Activated CD4-positive, alpha-beta memory T cell treated with anti-CD3 and anti-CD28 coated beads, Interleukin-2, amount 10 ng/mL, durations not matched to agents 7 days and 5 days (primary cell): ENCODE measurements around the gene GTF3C1. TPM values are rescaled to one million over a fixed set of nuclear protein-coding genes. Genes with fewer than 3 reads are reported as not detected.
"Not testable (repeated sequence)": the region's sequence is repeated elsewhere in the genome, so short reads cannot be mapped to it uniquely, and the experiment has no call there.

ENCODE experiments used
- CTCF ChIA-PET: fragments of 350-600 bp; sonication (Branson Sonifier 250); formaldehyde crosslinking; loops from one replicate; lab custom pipeline; 2021; ENCODE audit warnings: antibody characterized with exemption, inconsistent platforms; lab: Charles Lee
- POLR2A ChIA-PET: fragments of 350-600 bp; sonication (Branson Sonifier 250); formaldehyde crosslinking; loops from one replicate; lab custom pipeline; 2021; ENCODE audit warnings: antibody characterized with exemption; lab: Charles Lee
- DNase-seq: peaks from one replicate; pipeline ENCODE4 v3.0.0-alpha.2; 2020
- H3K27ac Mint-ChIP-seq: one replicate; pipeline ENCODE4 v1.8.0; 2021; ENCODE audit warnings: mild to moderate bottlenecking, mixed read lengths
- H3K27me3 Mint-ChIP-seq: one replicate; pipeline ENCODE4 v1.8.0; 2021; ENCODE audit warnings: mixed read lengths
- H3K36me3 Mint-ChIP-seq: one replicate; pipeline ENCODE4 v1.8.0; 2021; ENCODE audit warnings: low read depth, mixed read lengths
- H3K4me1 Mint-ChIP-seq: one replicate; pipeline ENCODE4 v1.8.0; 2021; ENCODE audit warnings: mixed read lengths
- H3K4me3 Mint-ChIP-seq: one replicate; pipeline ENCODE4 v1.8.0; 2021; ENCODE audit warnings: mild to moderate bottlenecking, mixed read lengths
- H3K9me3 Mint-ChIP-seq: one replicate; pipeline ENCODE4 v1.8.0; 2021; ENCODE audit warnings: mixed read lengths
- total RNA-seq, 2 experiments: library from RNA; stranded (reverse); gene quantifications; one replicate each; pipeline ENCODE4 v1.2.3, GENCODE V29; 2021

Gene GTF3C1
- total RNA-seq, 2 experiments from 2014 or later, result 48.9 to 53.6 TPM

DNA sequence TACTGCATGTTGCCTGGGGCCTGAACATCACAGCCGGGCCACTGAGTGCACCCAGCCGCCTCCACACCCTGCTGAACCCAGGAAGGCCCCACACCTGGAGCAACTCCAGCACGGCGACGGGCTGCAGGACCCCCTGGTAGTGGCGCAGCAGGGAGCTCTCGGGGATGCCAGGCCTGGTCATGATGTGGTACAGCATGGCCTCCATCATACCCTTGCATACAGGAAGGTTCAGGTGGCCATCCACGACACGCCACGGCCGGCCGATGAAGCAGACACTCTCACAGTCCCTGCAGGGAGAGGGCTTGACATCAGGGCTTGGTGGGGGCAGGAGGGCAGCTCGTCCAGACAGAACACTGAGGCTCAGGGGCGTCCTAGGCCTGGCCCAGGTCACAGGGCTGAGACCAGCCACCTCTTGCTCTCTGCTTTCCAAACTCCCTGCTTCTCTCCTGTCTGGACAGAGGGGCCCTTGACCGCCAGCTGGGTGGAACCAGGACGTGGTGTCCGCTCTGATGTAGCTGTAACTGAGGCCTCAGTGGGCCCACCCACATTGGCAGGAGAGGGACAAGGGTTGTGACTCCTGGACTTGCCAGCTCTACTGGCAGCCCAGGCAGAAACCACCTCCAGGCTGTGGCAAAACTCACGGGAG lies 87.4 kb downstream of the GTF3C1 start:
- POLR2A ChIA-PET, result interaction anchor here (1.0 to 1.7 kb wide), 4 partner anchors 11 to 227 kb away, joined by 3 to 5 read pairs (median 4); no protein-coding TSS in a partner anchor
- Mint-ChIP-seq H3K4me3 (no peak overlapping the region), H3K9me3 (no peaks in the 10 kb centered on the region), H3K36me3 (peaks cover 36% of the 10 kb centered on the region), H3K4me1 (peaks cover 32% of the 10 kb centered on the region), H3K27me3 (no peaks in the 10 kb centered on the region), H3K27ac (no peak overlapping the region)
- CTCF ChIA-PET, result interaction anchor here (0.8 to 1.6 kb wide), 4 partner anchors 10 to 95 kb away, joined by 3 to 4 read pairs (median 3); no protein-coding TSS in a partner anchor
- no peak for DNase-seq

DNA sequence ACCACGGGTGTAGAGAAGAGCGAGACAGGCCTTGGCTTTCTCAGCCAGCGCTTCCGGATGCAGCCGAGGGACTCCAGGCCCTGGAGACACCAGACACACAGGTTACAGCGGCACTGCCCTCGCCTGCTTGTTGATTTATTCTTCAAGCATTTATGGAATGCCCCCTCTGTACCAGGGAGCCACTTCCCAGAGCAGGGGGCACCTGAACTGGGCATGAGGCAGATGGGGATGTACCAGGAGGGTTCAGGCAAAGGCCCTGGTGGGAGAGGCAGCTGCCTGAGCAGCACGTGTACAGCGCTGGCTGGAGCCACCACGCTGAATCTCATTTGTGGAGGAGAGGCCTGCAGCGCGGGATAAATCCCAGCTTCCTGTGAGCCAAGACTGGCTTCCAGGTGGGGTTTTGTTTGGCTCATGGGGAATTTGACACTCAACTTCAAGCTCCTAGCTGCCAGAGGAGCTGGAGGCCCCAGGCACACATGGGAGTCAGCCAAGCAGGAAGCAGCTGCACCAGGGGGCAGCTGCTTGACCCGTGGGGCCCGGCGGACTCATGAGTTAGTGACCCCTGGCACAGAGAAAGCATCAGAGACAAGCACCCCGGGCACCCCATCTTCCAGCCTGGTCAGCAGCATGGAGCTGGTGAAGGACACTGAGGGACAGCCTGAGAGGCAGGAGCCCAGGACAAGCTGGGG lies 88.1 kb downstream of the GTF3C1 start:
- no peak for DNase-seq
- Mint-ChIP-seq H3K27me3 (no peaks in the 10 kb centered on the region), H3K27ac (no peak overlapping the region), H3K9me3 (no peaks in the 10 kb centered on the region), H3K36me3 (peaks cover 30% of the 10 kb centered on the region), H3K4me1 (peaks cover 39% of the 10 kb centered on the region), H3K4me3 (no peak overlapping the region)
- POLR2A ChIA-PET, result interaction anchor here (1.0 kb wide), 2 partner anchors 12 to 226 kb away, joined by 3 to 5 read pairs; no protein-coding TSS in a partner anchor
- CTCF ChIA-PET, result interaction anchor here (0.8 to 0.9 kb wide), 2 partner anchors 54 to 94 kb away, joined by 3 read pairs; no protein-coding TSS in a partner anchor

DNA sequence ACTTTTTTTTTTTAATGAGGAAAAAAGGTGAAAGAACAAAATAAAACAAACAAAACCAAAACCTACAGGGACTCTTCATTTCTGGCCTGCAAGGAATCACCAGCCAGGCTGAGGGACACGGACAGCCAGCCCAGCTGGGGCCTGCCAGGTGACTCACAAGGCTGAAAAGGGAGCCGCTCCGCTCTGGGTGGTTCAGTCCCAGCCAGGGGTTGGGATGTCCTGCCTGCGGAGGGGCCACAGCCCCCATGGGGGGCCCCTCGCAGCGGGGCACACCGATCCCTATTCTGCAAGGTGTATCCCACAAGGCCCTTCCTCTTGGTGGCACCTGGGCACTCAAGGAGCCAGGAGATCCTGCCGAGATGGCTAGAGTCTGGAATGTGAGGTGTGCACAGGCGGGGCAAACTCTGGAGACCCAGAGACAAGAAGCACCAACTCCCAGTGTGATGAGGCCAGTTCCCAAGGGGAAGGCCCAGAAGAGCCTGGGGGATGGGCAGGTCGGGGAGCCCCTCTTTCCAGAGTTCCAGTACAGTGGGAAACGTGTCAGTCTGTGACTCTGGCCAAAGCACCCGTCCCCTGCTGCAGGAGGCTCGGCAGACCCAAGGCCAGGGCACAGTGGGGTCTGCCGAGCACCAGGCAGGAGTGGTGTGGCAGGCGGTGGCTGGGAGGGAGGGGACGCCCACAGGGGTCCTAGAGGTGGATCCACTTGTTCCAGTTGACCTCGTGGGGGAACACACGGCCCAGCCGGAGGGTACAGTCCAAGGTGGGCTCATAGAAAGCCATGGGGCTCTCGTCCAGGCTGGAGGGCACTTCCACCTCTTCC lies 88.8 kb downstream of the GTF3C1 start:
- no peaks in the 10 kb centered on the region for H3K27me3 Mint-ChIP-seq
- H3K9me3 Mint-ChIP-seq, result no peaks in the 10 kb centered on the region
- no peak overlapping the region for H3K27ac Mint-ChIP-seq
- no peak overlapping the region for H3K4me3 Mint-ChIP-seq
- DNase-seq, result no peak
- POLR2A ChIA-PET, result interaction anchor here (2.0 kb wide), 1 partner anchor 93 kb away, joined by 5 read pairs; no protein-coding TSS in a partner anchor
- CTCF ChIA-PET, result interaction anchor here (0.8 to 1.1 kb wide), 3 partner anchors 56 to 308 kb away, joined by 3 read pairs; no protein-coding TSS in a partner anchor
- H3K36me3 Mint-ChIP-seq, result peaks cover 25% of the 10 kb centered on the region
- peaks cover 43% of the 10 kb centered on the region for H3K4me1 Mint-ChIP-seq

DNA sequence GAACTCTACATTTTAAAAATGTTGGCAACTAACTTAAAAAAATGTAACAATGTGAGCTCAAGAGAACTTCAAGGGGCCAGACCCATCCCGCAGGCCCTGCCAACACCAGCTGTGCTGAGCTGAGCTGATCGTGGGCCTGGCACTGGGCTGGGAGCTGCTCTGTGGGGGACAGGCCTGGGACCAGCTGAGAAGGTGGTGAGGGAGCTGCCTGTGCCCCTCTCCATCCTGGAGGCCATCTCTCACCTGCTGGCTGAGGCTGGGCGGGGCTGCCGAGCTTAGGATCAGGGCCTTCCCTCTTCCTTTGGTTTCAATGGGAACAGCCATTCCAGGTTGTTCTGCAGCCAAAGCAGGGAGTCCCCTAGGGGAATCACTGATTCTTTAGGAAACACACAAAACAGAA lies 89.5 kb downstream of the GTF3C1 start:
- ChIA-PET POLR2A (interaction anchor here (1.2 to 2.0 kb wide), 2 partner anchors 23 to 92 kb away, joined by 3 to 5 read pairs; no protein-coding TSS in a partner anchor), CTCF (interaction anchor here (0.8 to 1.1 kb wide), 2 partner anchors 55 to 307 kb away, joined by 3 read pairs; no protein-coding TSS in a partner anchor)
- no peaks in the 10 kb centered on the region for H3K9me3 Mint-ChIP-seq
- no peak overlapping the region for H3K27ac Mint-ChIP-seq
- H3K27me3 Mint-ChIP-seq, result no peaks in the 10 kb centered on the region
- no peak for DNase-seq
- H3K4me1 Mint-ChIP-seq, result peaks cover 46% of the 10 kb centered on the region
- no peak overlapping the region for H3K4me3 Mint-ChIP-seq
- peaks cover 24% of the 10 kb centered on the region for H3K36me3 Mint-ChIP-seq

DNA sequence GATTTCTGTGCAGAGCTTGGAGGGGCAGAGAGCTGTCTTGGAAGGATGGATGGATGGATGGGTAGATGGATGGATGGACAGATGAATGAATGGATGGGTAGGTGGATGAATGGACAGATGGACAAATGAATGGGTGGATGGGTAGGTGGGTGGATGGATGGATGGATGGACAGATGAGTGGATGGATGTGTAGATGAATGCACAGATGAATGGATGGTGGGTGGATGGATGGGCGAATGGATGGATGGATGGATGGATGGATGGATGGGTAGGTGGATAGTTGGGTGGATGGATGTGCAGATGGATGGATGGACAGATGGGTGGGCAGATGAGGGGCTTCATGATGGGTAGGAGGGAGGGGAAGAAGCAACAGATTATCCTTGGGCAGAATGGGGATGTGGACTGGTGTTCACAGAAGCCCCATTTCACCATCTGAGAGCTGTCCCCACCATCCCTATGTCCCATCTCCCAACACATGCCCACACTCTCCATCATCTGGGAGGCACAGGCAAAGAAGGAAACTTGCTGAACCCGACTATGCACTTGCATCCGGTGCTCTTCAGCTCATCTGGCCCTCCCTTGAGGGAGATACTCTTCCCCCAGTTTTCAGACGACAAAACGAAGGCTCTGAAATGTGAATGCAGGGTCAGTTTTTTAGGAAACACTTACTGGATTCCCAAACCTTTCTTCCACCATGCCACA lies 90.6 kb downstream of the GTF3C1 start:
- H3K27ac Mint-ChIP-seq, result no peak overlapping the region
- ChIA-PET CTCF (interaction anchor here (1.0 to 2.4 kb wide), 3 partner anchors 280 to 467 kb away, joined by 3 to 7 read pairs (median 3); no protein-coding TSS in a partner anchor), POLR2A (interaction anchor here (1.2 to 2.0 kb wide), 2 partner anchors 24 to 91 kb away, joined by 3 to 5 read pairs; no protein-coding TSS in a partner anchor)
- H3K4me1 Mint-ChIP-seq, result peaks cover 40% of the 10 kb centered on the region
- H3K27me3 Mint-ChIP-seq, result no peaks in the 10 kb centered on the region
- peaks cover 20% of the 10 kb centered on the region for H3K36me3 Mint-ChIP-seq
- DNase-seq, result no peak
- no peak overlapping the region for H3K4me3 Mint-ChIP-seq
- no peaks in the 10 kb centered on the region for H3K9me3 Mint-ChIP-seq

DNA sequence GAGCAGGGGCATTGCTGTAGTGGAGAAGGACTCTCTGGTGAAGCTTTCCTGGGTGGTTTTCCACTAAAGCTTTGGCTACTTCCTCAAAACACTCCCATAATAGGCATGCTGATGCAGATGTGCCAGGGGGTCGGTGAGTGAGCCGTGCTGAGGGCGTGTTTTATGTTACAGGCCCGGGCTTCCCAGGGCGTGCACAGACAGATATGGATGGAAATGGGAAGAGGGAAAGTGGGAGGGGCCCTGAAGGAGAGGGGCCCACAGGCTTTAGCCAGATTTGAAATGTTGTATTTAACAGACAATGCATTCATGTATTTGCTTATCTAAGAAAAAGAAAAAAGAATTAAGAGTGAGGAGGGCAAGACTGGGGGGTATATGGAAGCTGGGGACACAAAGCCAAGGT lies 91.5 kb downstream of the GTF3C1 start:
- ChIA-PET CTCF (interaction anchor here (1.0 to 2.4 kb wide), 3 partner anchors 279 to 466 kb away, joined by 3 to 7 read pairs (median 3); no protein-coding TSS in a partner anchor), POLR2A (no interaction called here)
- no peak overlapping the region for H3K4me3 Mint-ChIP-seq
- no peaks in the 10 kb centered on the region for H3K27me3 Mint-ChIP-seq
- H3K36me3 Mint-ChIP-seq, result peaks cover 14% of the 10 kb centered on the region
- H3K9me3 Mint-ChIP-seq, result peaks cover 2% of the 10 kb centered on the region
- H3K27ac Mint-ChIP-seq, result no peak overlapping the region
- H3K4me1 Mint-ChIP-seq, result peaks cover 32% of the 10 kb centered on the region
- DNase-seq, result no peak

DNA sequence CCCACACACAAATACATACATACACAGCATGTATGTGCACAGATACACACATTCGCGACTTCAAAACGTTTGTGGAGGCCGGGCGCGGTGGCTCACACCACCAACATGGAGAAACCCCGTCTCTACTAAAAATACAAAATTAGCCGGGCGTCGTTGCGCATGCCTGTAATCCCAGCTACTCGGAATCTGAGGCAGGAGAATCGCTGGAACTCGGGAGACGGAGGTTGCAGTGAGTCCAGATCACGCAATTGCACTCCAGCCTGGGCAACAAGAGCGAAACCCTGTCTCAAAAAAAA lies 92.2 kb downstream of the GTF3C1 start:
- Mint-ChIP-seq H3K36me3 (peaks cover 17% of the 10 kb centered on the region), H3K4me1 (peaks cover 31% of the 10 kb centered on the region)
- POLR2A ChIA-PET, H3K27me3 Mint-ChIP-seq, H3K9me3 Mint-ChIP-seq, DNase-seq, H3K27ac Mint-ChIP-seq, H3K4me3 Mint-ChIP-seq: not testable (repeated sequence)
- CTCF ChIA-PET, result interaction anchor here (1.6 to 2.4 kb wide), 2 partner anchors 279 to 466 kb away, joined by 3 to 7 read pairs; no protein-coding TSS in a partner anchor

DNA sequence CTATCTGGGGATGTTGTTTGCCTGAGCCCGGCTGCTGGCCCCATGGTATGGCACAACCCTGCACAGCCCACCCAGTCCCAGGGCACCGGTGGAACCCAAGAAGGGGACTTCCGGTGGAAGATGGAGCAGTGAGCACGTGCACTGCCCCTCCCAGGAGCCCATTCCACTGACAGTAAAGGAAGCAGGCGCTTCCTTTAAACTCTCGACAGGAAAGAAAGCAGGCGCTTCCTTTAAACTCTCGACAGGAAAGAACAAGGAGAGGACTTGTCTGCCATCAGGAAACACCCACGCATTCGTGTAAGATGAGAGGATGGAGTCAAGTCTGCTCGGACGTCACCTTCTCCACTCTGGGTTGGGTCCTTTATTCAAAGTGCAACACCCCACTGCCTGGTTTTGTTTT lies 94.0 kb downstream of the GTF3C1 start:
- H3K9me3 Mint-ChIP-seq, result peaks cover 7% of the 10 kb centered on the region
- POLR2A ChIA-PET, result interaction anchor here (0.9 to 1.0 kb wide), 2 partner anchors 9 to 137 kb away, joined by 3 to 4 read pairs; no protein-coding TSS in a partner anchor
- H3K36me3 Mint-ChIP-seq, result peaks cover 19% of the 10 kb centered on the region
- no peak overlapping the region for H3K27ac Mint-ChIP-seq
- no peak overlapping the region for H3K4me3 Mint-ChIP-seq
- no peaks in the 10 kb centered on the region for H3K27me3 Mint-ChIP-seq
- no peak for DNase-seq
- H3K4me1 Mint-ChIP-seq, result peaks cover 39% of the 10 kb centered on the region
- CTCF ChIA-PET, result interaction anchor here (0.8 to 1.8 kb wide), 4 partner anchors 138 to 300 kb away, joined by 3 to 6 read pairs (median 5); no protein-coding TSS in a partner anchor

DNA sequence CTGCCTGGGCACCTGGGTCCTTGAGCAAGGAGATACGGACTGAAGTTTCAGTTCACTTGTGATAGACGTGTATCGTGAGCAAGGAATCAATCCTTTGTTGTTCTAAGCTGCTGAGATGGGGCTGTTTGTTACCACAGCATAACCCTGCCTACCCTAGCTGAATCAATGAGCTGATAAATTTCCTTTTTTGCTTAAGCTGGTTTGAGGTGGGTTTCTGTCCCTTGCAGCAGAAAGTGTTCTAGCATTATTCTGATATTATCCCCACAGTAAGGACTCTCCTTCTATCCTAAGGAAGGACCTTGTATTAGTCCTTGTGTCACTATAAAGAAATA lies 96.3 kb downstream of the GTF3C1 start:
- Mint-ChIP-seq H3K4me1 (peaks cover 50% of the 10 kb centered on the region), H3K4me3 (no peak overlapping the region), H3K36me3 (peaks cover 36% of the 10 kb centered on the region), H3K27me3 (no peaks in the 10 kb centered on the region), H3K27ac (peak overlapping the region; percentile 24), H3K9me3 (peaks cover 8% of the 10 kb centered on the region)
- CTCF ChIA-PET, result interaction anchor here (0.9 to 1.8 kb wide), 5 partner anchors 10 to 274 kb away, joined by 3 to 6 read pairs (median 5); no protein-coding TSS in a partner anchor
- no peak for DNase-seq
- POLR2A ChIA-PET, result interaction anchor here (1.1 to 2.0 kb wide), 3 partner anchors 16 to 134 kb away, joined by 3 to 4 read pairs (median 4); partner anchors contain the start of gene IL21R

DNA sequence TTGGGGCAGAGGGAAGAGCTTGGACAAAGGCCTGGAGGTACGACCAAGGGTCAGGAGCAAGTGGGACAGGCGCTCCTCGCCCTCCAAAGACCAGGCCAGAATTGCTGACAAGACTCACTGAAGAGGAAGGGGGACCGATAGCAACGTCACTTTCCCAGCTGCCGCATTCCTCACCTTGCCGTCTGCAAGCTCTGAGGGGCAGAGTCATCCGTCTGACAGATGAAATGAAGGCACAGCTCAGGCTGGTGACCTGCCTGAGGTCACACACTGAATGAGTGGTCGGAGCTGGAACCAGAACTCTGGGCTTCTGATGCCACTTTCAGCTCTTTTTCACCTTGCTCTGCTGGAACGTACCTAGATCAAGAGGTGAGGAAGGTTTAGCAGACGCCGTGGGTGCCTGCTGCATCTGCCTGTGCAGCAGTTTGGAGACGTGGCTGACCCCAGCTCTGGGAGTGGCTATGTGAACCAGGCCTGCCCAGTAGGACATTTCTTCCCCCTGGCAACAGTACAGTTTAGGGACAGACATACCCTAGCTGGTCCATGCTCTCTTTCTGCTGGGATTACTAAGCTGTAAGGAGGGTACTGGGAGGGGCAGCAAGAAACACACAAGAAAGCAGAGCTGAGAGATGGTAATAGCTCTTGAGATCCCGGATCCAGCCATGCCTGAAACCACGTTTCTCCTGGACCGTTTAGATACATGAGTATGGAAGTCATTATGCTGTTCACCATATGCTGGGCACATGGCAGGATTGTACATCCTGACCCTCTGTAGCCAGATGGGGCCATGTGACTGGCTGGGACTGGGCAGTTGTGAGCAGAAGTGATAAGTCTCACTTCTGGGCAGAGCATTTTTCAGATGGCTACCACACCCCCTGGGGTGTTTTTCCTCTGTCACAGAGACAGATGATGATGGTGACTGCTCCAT lies 96.9 kb downstream of the GTF3C1 start:
- H3K4me1 Mint-ChIP-seq, result peaks cover 56% of the 10 kb centered on the region

DNA sequence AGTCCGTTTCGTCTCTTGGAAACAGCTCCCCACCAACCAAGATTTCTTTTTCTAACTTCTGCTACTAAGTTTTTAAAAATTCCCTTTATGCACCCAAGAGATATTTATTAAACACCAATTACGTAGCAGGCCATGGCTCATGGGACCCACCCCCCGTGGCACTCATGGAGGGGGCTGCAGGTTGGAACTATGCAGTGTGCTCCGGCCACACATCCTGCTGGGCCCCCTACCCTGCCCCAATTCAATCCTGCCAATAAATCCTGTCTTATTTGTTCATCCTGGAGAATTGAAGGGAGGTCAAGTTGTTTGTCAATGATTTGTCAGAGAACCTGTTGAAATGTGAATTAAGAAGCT lies 99.5 kb downstream of the GTF3C1 start:
- peaks cover 69% of the 10 kb centered on the region for H3K36me3 Mint-ChIP-seq
- DNase-seq, result no peak
- peaks cover 62% of the 10 kb centered on the region for H3K4me1 Mint-ChIP-seq
- POLR2A ChIA-PET, result interaction anchor here (0.8 to 4.8 kb wide), 7 partner anchors 12 to 276 kb away, joined by 3 to 23 read pairs (median 5); partner anchors contain the start of gene IL21R
- peak overlapping the region; percentile 18 for H3K4me3 Mint-ChIP-seq
- H3K27me3 Mint-ChIP-seq, result no peaks in the 10 kb centered on the region
- peaks cover 24% of the 10 kb centered on the region for H3K9me3 Mint-ChIP-seq
- peak overlapping the region; percentile 50 for H3K27ac Mint-ChIP-seq
- CTCF ChIA-PET, result interaction anchor here (0.9 to 1.2 kb wide), 4 partner anchors 46 to 296 kb away, joined by 3 to 5 read pairs (median 4); no protein-coding TSS in a partner anchor

More for the DNA sequence above, 96.9 kb downstream of the GTF3C1 start:
- Mint-ChIP-seq H3K36me3 (peaks cover 43% of the 10 kb centered on the region), H3K27ac (peak overlapping the region; percentile 26), H3K4me3 (no peak overlapping the region), H3K9me3 (peaks cover 10% of the 10 kb centered on the region), H3K27me3 (no peaks in the 10 kb centered on the region)
- DNase-seq, result no peak
- CTCF ChIA-PET, result interaction anchor here (0.9 to 1.8 kb wide), 6 partner anchors 10 to 297 kb away, joined by 3 to 6 read pairs (median 4); no protein-coding TSS in a partner anchor
- POLR2A ChIA-PET, result interaction anchor here (1.1 to 4.8 kb wide), 4 partner anchors 15 to 134 kb away, joined by 3 to 23 read pairs (median 4); partner anchors contain the start of gene IL21R
